ENCODE data around the gene ARHGEF1.

DNA sequence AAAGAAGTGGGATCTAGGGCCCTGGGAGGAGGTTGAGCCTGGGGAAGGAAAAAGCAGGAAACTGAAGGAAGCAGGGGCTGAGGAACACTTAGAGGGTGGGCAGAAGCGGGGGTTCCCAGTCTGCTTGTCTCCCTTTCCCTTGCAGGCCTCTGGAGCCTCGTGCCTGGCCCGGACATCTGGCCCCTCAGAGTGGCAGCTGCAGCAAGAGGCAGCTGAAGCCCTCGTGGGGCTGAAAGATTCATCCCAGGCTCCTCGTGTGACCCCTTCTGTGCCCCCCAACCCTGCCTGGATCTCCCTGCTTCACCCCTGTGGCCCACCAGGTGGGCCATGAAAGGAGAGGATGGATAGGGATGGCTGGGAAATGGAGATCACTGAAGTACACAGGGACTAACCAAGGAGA, 32.6 kb upstream of the ARHGEF1 start:
- TF ChIP-seq, protein P1, sequence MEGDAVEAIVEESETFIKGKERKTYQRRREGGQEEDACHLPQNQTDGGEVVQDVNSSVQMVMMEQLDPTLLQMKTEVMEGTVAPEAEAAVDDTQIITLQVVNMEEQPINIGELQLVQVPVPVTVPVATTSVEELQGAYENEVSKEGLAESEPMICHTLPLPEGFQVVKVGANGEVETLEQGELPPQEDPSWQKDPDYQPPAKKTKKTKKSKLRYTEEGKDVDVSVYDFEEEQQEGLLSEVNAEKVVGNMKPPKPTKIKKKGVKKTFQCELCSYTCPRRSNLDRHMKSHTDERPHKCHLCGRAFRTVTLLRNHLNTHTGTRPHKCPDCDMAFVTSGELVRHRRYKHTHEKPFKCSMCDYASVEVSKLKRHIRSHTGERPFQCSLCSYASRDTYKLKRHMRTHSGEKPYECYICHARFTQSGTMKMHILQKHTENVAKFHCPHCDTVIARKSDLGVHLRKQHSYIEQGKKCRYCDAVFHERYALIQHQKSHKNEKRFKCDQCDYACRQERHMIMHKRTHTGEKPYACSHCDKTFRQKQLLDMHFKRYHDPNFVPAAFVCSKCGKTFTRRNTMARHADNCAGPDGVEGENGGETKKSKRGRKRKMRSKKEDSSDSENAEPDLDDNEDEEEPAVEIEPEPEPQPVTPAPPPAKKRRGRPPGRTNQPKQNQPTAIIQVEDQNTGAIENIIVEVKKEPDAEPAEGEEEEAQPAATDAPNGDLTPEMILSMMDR (IDR thresholded peaks at IDR 0.05), result no peak
- no peak for TF ChIP-seq SIN3A (IDR thresholded peaks at IDR 0.05; ENCODE audit: borderline replicate concordance, insufficient read depth, low read depth, low read length)
- TF ChIP-seq, protein P2, sequence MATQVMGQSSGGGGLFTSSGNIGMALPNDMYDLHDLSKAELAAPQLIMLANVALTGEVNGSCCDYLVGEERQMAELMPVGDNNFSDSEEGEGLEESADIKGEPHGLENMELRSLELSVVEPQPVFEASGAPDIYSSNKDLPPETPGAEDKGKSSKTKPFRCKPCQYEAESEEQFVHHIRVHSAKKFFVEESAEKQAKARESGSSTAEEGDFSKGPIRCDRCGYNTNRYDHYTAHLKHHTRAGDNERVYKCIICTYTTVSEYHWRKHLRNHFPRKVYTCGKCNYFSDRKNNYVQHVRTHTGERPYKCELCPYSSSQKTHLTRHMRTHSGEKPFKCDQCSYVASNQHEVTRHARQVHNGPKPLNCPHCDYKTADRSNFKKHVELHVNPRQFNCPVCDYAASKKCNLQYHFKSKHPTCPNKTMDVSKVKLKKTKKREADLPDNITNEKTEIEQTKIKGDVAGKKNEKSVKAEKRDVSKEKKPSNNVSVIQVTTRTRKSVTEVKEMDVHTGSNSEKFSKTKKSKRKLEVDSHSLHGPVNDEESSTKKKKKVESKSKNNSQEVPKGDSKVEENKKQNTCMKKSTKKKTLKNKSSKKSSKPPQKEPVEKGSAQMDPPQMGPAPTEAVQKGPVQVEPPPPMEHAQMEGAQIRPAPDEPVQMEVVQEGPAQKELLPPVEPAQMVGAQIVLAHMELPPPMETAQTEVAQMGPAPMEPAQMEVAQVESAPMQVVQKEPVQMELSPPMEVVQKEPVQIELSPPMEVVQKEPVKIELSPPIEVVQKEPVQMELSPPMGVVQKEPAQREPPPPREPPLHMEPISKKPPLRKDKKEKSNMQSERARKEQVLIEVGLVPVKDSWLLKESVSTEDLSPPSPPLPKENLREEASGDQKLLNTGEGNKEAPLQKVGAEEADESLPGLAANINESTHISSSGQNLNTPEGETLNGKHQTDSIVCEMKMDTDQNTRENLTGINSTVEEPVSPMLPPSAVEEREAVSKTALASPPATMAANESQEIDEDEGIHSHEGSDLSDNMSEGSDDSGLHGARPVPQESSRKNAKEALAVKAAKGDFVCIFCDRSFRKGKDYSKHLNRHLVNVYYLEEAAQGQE (IDR thresholded peaks at IDR 0.05; ENCODE audit: insufficient read depth in 1 of 2, low read depth in 2 of 2, low read length in 1 of 2), result no peak

All from Panc1 (cell line).